Hepatocyte (in vitro differentiated cells): Measurements from ENCODE around the gene CCM2. TPM values are rescaled to one million over a fixed set of nuclear protein-coding genes. Genes with fewer than 3 reads are reported as not detected.

ENCODE experiments used
- DNase-seq: peaks from one replicate; pipeline ENCODE4 v3.0.0-alpha.2; 2016; ENCODE audit warnings: low spot score
- H2AFZ ChIP-seq: fragments of 200-600 bp; sonication (generic); 2 replicates; pipeline ENCODE4 v1.6.0; 2016; ENCODE audit warnings: antibody characterized with exemption, mild to moderate bottlenecking
- H3K27ac ChIP-seq: fragments of 200-600 bp; sonication (generic); 2 replicates; pipeline ENCODE4 v1.5.1; 2016; ENCODE audit warnings: mild to moderate bottlenecking
- H3K27me3 ChIP-seq: fragments of 200-600 bp; sonication (generic); 2 replicates; pipeline ENCODE4 v1.6.1; 2016
- H3K36me3 ChIP-seq: fragments of 200-600 bp; sonication (generic); replicated peaks from 2 replicates; pipeline ENCODE4 v1.5.1; 2016; ENCODE audit warnings: low read depth; ENCODE audit not compliant: insufficient read depth
- H3K4me1 ChIP-seq: fragments of 200-600 bp; sonication (generic); 2 replicates; pipeline ENCODE4 v1.5.1; 2016; ENCODE audit warnings: mild to moderate bottlenecking, moderate library complexity; ENCODE audit not compliant: insufficient read depth
- H3K4me2 ChIP-seq: fragments of 200-600 bp; sonication (generic); 2 replicates; pipeline ENCODE4 v1.6.0; 2016
- H3K4me3 ChIP-seq: fragments of 200-600 bp; sonication (generic); 2 replicates; pipeline ENCODE4 v1.5.1; 2016; ENCODE audit warnings: mild to moderate bottlenecking
- H3K79me2 ChIP-seq: fragments of 200-600 bp; sonication (generic); 2 replicates; pipeline ENCODE4 v1.6.0; 2017; ENCODE audit warnings: mild to moderate bottlenecking
- H3K9me2 ChIP-seq: fragments of 200-600 bp; sonication (generic); replicated peaks from 2 replicates; pipeline ENCODE4 v1.6.0; 2017; ENCODE audit warnings: mild to moderate bottlenecking; ENCODE audit not compliant: insufficient read depth
- H3K9me3 ChIP-seq: fragments of 200-600 bp; sonication (generic); 2 replicates; pipeline ENCODE4 v1.5.1; 2016; ENCODE audit warnings: low read depth, mild to moderate bottlenecking
- H4K20me1 ChIP-seq: fragments of 200-600 bp; sonication (generic); 2 replicates; pipeline ENCODE4 v1.6.0; 2016; ENCODE audit warnings: mild to moderate bottlenecking; ENCODE audit not compliant: insufficient read depth, poor library complexity, severe bottlenecking
- CTCF ChIP-seq: fragments of 200-600 bp; sonication (generic); IDR thresholded peaks from 2 replicates; pipeline ENCODE4 v1.5.1; 2016; ENCODE audit warnings: antibody characterized with exemption, mild to moderate bottlenecking; ENCODE audit not compliant: poor library complexity
- EZH2 ChIP-seq: fragments of 200-600 bp; sonication (generic); IDR thresholded peaks from 2 replicates; pipeline ENCODE4 v1.6.1; 2016; ENCODE audit warnings: antibody characterized with exemption, mild to moderate bottlenecking, borderline replicate concordance
- EZH2phosphoT487 ChIP-seq: fragments of 200-600 bp; sonication (generic); IDR thresholded peaks from one replicate; pipeline ENCODE4 v1.6.1; 2018; ENCODE audit warnings: antibody characterized with exemption, mild to moderate bottlenecking, low read depth, moderate library complexity; ENCODE audit not compliant: unreplicated experiment, severe bottlenecking
- WGBS: methylation state at CpG from one replicate; pipeline ENCODE4 v1.1.6; 2016; ENCODE audit warnings: low lambda C conversion rate; ENCODE audit errors: missing lambda C conversion rate; 5-methylcytosine and 5-hydroxymethylcytosine counted together
- polyA plus RNA-seq: library from polyadenylated mRNA; unstranded; fragments of >200 nt; fragmentation: Nextera tagmentation; extraction: Ambion mirVana; gene quantifications from 2 replicates; pipeline ENCODE4 v1.2.1, GENCODE V29; 2016
- total RNA-seq: library from RNA; depleted of rRNA; stranded (reverse); fragments of >200 nt; gene quantifications from 2 replicates; pipeline ENCODE4 v1.2.3, GENCODE V29; 2014

Gene CCM2
- total and polyA plus RNA-seq, 2 experiments from 2014 or later, result 32.2 to 57.1 TPM

GRCh38 chr7:45060295-45060694 is 60.3 kb downstream of the CCM2 start:
- H3K9me2 ChIP-seq, result no peaks in the 10 kb centered on the region
- H3K79me2 ChIP-seq, result peaks cover 20% of the 10 kb centered on the region
- H3K27ac ChIP-seq, result no peak overlapping the region
- no peaks in the 10 kb centered on the region for H3K4me1 ChIP-seq
- H3K9me3 ChIP-seq, result no peaks in the 10 kb centered on the region
- no peaks in the 10 kb centered on the region for H4K20me1 ChIP-seq
- H3K27me3 ChIP-seq, result no peaks in the 10 kb centered on the region
- DNase-seq, result no peak
- no peak overlapping the region for H3K4me2 ChIP-seq
- 96% methylated on average over 3 of the region's 3 CpGs for WGBS
- H3K4me3 ChIP-seq, result no peak overlapping the region
- H3K36me3 ChIP-seq, result no peaks in the 10 kb centered on the region
- TF ChIP-seq EZH2phosphoT487, result no peak
- no peak for TF ChIP-seq EZH2
- no peak for TF ChIP-seq CTCF
- no peak overlapping the region for H2AFZ ChIP-seq

- Histone ChIP-seq H3K79me2 (peaks cover 17% of the 10 kb centered on the region), H3K9me3 (no peaks in the 10 kb centered on the region), H3K9me2 (no peaks in the 10 kb centered on the region), H4K20me1 (no peaks in the 10 kb centered on the region), H3K27ac (no peak overlapping the region), H3K4me2 (no peak overlapping the region), H3K4me3 (no peak overlapping the region), H2AFZ (no peak overlapping the region), H3K4me1 (no peaks in the 10 kb centered on the region), H3K27me3 (no peaks in the 10 kb centered on the region), H3K36me3 (no peaks in the 10 kb centered on the region)
- WGBS, result 97% methylated on average over 2 of the region's 2 CpGs
- TF ChIP-seq CTCF (no peak), EZH2 (no peak), EZH2phosphoT487 (no peak)
- DNase-seq, result no peak
These were observed 61.4 kb downstream of the CCM2 start for GRCh38 chr7:45061352-45061751.

GRCh38 chr7:45061806-45062425 is 61.9 kb downstream of the CCM2 start:
- DNase-seq, result no peak
- Histone ChIP-seq H2AFZ (no peak overlapping the region), H3K4me3 (no peak overlapping the region), H3K36me3 (no peaks in the 10 kb centered on the region), H3K4me1 (no peaks in the 10 kb centered on the region), H3K9me3 (no peaks in the 10 kb centered on the region), H3K79me2 (peaks cover 11% of the 10 kb centered on the region), H3K27me3 (no peaks in the 10 kb centered on the region), H3K4me2 (no peak overlapping the region), H4K20me1 (no peaks in the 10 kb centered on the region), H3K27ac (no peak overlapping the region), H3K9me2 (no peaks in the 10 kb centered on the region)
- WGBS, result 93% methylated on average over 1 of the region's 1 CpG
- TF ChIP-seq EZH2phosphoT487 (no peak), EZH2 (no peak), CTCF (no peak)
